Choroid plexus epithelial cell (primary cell): ENCODE measurements around the gene CLP1.

Experiments used
- DNase-seq: peaks from one replicate; pipeline ENCODE4 v3.0.0-alpha.2; 2010; ENCODE audit warnings: low read depth
- H3K4me3 ChIP-seq: 2 replicates; pipeline ENCODE4 v1.5.1; 2011; ENCODE audit warnings: low read depth, mild to moderate bottlenecking, control low read depth, low read length, moderate library complexity
- CTCF ChIP-seq: conservative IDR thresholded peaks from 2 replicates; pipeline ENCODE4 v1.5.1; 2011; ENCODE audit warnings: low read depth, mild to moderate bottlenecking, control low read depth, inconsistent platforms, low read length, moderate library complexity

The CLP1 gene

GRCh38 chr11:57657194-57658022 lies at the start of gene CLP1:
Gene CLP1 (plus strand): TSS chr11:57657762. CDS start chr11:57659477, 1,715 bp downstream.
- TF ChIP-seq CTCF, result no peak
- DNase-seq, result peak; percentile 99
- peak within 1 kb of the TSS; percentile 87 for H3K4me3 ChIP-seq

GRCh38 chr11:57610170-57610569 lies 47.4 kb upstream of the CLP1 start:
- no peak for DNase-seq
- TF ChIP-seq CTCF, result no peak
- no peak overlapping the region for H3K4me3 ChIP-seq

GRCh38 chr11:57614234-57614772 lies 43.3 kb upstream of the CLP1 start:
- DNase-seq, result no peak
- no peak for TF ChIP-seq CTCF
- H3K4me3 ChIP-seq, result no peak overlapping the region

GRCh38 chr11:57615308-57615707 lies 42.3 kb upstream of the CLP1 start:
- no peak for TF ChIP-seq CTCF

GRCh38 chr11:57616595-57616994 lies 41.0 kb upstream of the CLP1 start:
- no peak overlapping the region for H3K4me3 ChIP-seq
- DNase-seq, result no peak
- no peak for TF ChIP-seq CTCF

More at GRCh38 chr11:57615308-57615707, 42.3 kb upstream of the CLP1 start:
- no peak for DNase-seq
- no peak overlapping the region for H3K4me3 ChIP-seq

GRCh38 chr11:57618438-57618837 lies 39.1 kb upstream of the CLP1 start:
- no peak for TF ChIP-seq CTCF
- H3K4me3 ChIP-seq, result no peak overlapping the region
- no peak for DNase-seq

GRCh38 chr11:57619331-57619730 lies 38.2 kb upstream of the CLP1 start:
- TF ChIP-seq CTCF, result peak; percentile 31
- H3K4me3 ChIP-seq, result no peak overlapping the region

More at GRCh38 chr11:57619331-57619730, 38.2 kb upstream of the CLP1 start:
- no peak for DNase-seq
